Tibial nerve (tissue), 4 donors: ENCODE data around the gene MRPL54.

Experiments
- EP300 ChIP-seq, 2 donors: sonication (generic); formaldehyde crosslinking; IDR thresholded peaks; one replicate each; pipeline ENCODE4 v1.6.1; 2017; ENCODE audit warnings: antibody characterized with exemption in 2 of 2, mild to moderate bottlenecking in 1 of 2
- POLR2A ChIP-seq, 2 donors: fragments of 450-650 bp; IDR thresholded peaks; one replicate each; pipeline ENCODE4 v1.6.1; 2017; ENCODE audit warnings: antibody characterized with exemption in 2 of 2, mild to moderate bottlenecking in 2 of 2, moderate library complexity in 2 of 2
- TF ChIP-seq, protein P1 (sequence below), 5 experiments: fragments of 200-600 bp in 3 of 5; fragments of 450-650 bp in 2 of 5; sonication (generic) in 3 of 5; IDR thresholded peaks; one replicate each; pipeline ENCODE4 v1.5.1; 2016 to 2019; ENCODE audit warnings: antibody characterized with exemption in 5 of 5, mild to moderate bottlenecking in 3 of 5, moderate library complexity in 2 of 5

DNA sequence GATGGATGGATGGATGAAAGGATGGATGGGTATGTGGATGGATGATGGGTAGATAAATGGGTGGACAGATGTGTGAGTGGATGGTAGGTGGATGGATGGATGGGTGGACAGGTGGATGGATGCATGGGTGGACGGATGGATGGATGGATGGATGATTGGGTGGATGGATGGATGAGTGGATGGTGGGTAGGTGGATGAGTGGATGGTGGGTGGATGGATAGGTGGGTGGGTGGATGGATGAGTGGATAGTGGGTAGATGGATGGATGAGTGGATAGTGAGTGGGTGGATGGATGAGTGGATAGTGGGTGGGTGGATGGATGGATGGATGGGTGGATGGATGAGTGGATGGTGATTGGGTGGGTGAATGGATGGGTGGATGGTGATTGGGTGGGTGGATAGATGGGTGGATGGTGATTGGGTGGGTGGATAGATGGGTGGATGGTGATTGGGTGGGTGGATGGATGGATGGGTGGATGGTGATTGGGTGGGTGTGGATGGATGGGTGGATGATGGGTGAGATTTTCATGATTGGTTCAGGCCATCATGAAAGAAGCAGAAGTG is 14.1 kb downstream of the MRPL54 start:
- TF ChIP-seq, protein P1, sequence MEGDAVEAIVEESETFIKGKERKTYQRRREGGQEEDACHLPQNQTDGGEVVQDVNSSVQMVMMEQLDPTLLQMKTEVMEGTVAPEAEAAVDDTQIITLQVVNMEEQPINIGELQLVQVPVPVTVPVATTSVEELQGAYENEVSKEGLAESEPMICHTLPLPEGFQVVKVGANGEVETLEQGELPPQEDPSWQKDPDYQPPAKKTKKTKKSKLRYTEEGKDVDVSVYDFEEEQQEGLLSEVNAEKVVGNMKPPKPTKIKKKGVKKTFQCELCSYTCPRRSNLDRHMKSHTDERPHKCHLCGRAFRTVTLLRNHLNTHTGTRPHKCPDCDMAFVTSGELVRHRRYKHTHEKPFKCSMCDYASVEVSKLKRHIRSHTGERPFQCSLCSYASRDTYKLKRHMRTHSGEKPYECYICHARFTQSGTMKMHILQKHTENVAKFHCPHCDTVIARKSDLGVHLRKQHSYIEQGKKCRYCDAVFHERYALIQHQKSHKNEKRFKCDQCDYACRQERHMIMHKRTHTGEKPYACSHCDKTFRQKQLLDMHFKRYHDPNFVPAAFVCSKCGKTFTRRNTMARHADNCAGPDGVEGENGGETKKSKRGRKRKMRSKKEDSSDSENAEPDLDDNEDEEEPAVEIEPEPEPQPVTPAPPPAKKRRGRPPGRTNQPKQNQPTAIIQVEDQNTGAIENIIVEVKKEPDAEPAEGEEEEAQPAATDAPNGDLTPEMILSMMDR (IDR thresholded peaks at IDR 0.05): no peak
- TF ChIP-seq EP300 (IDR thresholded peaks at IDR 0.05) (no peak), POLR2A (IDR thresholded peaks at IDR 0.05) (no peak)
